22Rv1 (cell line): Measurements from ENCODE around the gene CRADD.
"Not testable (repeated sequence)": the region's sequence is repeated elsewhere in the genome, so short reads cannot be mapped to it uniquely, and the experiment has no call there.

Experiments
- H3K27ac ChIP-seq: fragments of 450-650 bp; 2 replicates; pipeline ENCODE4 v1.5.1; 2017
- ZFX ChIP-seq: fragments of 450-650 bp; IDR thresholded peaks from 2 replicates; pipeline ENCODE4 v1.6.1; 2017; ENCODE audit warnings: antibody characterized with exemption, borderline replicate concordance
- TF ChIP-seq, protein P1 (sequence below): fragments of 450-650 bp; IDR thresholded peaks from 2 replicates; pipeline ENCODE4 v1.5.1; 2017; ENCODE audit warnings: mild to moderate bottlenecking

The CRADD gene

DNA sequence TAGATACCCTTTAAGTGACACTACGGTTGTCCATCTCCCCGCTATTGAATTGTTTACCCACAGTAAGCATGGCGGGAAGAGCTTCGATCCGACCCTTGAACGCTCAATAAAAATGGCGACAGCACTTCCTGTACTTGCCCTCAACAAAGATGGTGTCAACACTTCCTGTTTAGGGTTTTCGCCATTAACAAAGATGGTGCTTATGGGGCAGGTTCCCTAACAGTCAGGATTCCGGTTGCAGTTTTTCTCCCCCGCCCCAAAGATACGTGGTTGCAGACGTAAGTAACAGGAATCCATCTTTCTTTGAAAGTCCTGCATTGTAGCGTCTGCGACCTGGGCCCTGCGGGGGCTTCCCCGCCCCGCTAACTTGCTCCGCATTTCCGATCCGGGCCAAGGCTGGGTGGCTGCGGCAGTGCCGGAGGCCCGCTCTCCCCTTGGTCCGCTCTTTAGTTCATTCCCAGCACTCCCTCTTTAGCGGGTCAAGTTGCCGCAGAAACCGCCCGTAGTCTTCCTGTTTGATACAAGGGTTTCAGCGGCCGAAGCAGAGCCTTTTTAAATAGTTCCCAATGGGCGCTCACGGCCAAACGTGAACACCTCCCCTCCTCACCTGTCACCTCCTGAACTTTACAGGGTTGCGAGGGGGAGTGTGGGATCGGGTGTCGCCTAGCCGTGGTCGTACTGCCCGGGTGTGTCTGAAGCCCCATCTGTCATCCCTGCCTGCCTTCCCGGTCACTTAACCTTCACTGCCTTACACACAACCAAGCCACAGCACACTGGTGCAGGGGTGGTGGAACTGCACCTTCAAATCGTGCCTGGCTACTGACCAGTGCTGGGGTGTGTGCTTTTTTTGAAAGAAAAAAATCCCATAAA, at the start of gene CRADD:
TSS of gene CRADD (plus strand) at position 181 of the 870 bp plus-strand sequence.
- H3K27ac ChIP-seq = peak within 1 kb of the TSS; percentile 85
- TF ChIP-seq ZFX = no peak
- TF ChIP-seq, protein P1, sequence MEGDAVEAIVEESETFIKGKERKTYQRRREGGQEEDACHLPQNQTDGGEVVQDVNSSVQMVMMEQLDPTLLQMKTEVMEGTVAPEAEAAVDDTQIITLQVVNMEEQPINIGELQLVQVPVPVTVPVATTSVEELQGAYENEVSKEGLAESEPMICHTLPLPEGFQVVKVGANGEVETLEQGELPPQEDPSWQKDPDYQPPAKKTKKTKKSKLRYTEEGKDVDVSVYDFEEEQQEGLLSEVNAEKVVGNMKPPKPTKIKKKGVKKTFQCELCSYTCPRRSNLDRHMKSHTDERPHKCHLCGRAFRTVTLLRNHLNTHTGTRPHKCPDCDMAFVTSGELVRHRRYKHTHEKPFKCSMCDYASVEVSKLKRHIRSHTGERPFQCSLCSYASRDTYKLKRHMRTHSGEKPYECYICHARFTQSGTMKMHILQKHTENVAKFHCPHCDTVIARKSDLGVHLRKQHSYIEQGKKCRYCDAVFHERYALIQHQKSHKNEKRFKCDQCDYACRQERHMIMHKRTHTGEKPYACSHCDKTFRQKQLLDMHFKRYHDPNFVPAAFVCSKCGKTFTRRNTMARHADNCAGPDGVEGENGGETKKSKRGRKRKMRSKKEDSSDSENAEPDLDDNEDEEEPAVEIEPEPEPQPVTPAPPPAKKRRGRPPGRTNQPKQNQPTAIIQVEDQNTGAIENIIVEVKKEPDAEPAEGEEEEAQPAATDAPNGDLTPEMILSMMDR = no peak

DNA sequence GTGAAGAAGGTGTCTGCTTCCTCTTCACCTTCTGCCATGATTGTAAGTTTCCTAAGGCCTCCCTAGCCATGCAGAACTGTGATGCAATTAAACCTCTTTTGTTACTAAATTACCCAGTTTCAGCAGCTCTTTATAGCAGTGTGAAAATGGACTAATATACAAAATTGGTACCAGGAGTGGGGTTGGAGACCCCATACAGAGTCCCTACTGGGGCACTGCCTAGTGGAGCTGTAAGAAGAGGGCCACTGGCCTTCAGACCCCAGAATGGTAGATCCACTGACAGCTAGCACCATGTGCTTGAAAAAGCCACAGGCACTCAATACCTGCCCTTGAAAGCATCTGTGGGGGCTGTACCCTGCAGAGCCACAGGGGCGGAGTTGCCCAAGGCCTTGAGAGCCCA, 44.8 kb upstream of the CRADD start:
- TF ChIP-seq ZFX = no peak
- TF ChIP-seq, protein P1 = no peak
- no peak overlapping the region for H3K27ac ChIP-seq

DNA sequence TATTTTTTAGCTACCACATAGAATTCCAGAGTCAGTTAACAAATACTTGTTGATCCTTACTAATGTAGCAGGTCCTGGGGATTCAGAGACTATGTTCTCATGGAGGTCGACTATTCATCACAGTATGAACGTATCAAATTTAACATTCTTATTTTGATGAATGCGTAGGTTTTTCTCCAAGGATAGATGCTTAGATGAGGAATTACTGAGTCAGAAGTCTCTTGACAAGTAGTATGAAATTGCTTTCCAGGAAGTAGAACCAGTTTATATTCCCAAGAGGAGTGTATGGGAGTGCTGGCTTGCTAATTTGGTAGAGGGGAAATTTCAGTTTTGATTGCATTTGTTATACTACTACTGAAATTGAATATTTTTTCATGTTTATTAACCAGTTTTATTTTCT, 42.8 kb upstream of the CRADD start:
- H3K27ac ChIP-seq = no peak overlapping the region
- TF ChIP-seq, protein P1 = no peak
- TF ChIP-seq ZFX = no peak

DNA sequence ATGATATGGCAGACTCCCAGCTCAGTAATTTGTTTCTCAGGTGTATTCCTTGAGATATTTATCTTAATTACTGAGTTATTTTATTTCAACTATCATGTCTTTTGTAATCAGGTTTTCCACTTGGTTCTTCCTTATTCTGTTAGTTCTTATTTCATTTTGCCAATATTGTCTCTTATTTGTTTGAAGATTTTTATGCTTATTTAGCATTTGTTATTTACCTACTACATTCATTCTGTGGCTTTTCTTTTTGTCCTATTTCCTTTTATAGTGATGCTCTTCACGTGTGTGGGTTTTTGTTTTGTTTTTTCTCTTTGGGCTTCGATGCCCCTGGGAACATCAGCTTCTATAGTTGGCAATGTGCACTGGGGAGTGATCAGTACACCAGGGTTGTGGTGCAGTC, 40.5 kb upstream of the CRADD start:
- TF ChIP-seq ZFX = no peak
- TF ChIP-seq, protein P1 = no peak
- no peak overlapping the region for H3K27ac ChIP-seq

DNA sequence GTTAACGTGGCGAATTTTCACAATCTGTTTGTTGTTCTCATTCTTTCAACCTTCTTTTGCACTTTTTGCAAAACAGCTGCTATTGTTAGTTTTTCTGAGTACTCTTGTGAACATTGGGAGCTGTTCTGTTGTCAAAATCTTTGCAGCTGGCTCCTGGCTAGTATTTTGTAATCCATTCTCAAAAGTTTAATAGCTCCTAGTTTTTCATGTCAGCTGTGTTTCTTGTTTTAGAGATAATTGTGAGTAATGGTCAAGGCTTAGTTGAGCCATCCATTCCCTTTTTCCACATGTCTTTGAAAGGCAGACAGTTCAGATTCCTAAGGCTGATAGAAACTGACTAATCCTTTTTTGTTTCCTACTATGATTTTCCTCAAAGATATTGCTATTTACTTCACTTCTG, 39.1 kb upstream of the CRADD start:
- no peak overlapping the region for H3K27ac ChIP-seq
- no peak for TF ChIP-seq ZFX
- TF ChIP-seq, protein P1 = no peak

DNA sequence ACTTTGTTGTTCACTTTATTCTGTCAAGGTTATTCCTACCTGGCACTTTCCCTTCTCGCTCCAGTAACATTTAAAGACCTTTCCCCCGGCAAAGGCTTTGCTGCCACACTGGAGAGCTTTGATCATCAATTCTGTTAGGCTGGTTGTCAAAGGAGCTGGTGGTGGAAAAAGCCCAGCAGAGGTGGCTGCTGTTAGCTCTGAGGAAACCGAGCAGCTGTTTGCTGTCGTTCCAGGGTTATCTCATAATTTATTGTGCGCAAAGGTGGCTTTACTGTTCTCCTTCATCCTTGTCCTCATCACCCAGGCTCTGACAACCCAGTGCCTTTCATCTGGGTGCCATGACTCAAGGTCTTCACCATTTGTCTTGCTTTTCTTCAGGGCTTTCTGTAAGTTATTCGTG, 38.2 kb upstream of the CRADD start:
- TF ChIP-seq, protein P1 = no peak
- no peak for TF ChIP-seq ZFX
- no peak overlapping the region for H3K27ac ChIP-seq

DNA sequence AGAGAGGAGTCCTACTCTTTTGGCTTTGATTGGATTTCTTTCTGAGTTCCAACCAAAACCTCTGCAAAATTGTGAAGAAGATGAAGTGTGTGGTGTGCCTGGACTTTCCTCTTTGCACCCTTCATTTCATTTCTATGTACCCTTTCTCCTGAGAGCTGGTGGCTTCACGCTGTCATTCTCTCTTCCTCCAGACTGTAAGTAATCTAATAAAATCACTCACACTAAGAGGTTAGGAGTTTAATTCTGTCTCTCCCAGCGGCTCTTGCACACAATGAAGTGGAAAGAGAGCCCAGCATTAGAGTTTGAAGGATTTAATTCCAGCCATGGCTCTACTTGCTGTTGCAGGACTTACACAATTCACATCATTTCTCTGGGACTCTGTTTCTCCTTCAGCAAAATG, 37.8 kb upstream of the CRADD start:
- no peak overlapping the region for H3K27ac ChIP-seq
- TF ChIP-seq, protein P1 = no peak
- no peak for TF ChIP-seq ZFX

DNA sequence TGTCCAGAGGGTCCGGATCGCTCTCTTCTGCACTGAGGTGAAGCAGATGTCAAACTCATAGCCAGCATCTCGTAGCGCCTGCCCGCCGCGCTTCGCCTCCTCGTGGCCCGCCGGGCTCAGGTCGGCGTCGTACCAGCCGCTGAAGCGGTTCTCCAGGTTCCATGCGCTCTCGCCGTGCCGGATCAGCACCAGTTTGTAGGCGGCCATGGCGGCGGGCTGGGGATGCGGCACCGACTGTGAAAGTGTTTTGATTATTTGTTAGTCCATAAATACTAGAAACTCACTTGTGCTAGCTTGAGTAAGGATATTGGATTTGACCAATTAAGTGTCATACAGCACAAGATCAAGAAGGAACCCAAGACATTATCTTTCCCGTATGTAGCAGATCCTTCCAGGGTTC, 35.8 kb upstream of the CRADD start:
- H3K27ac ChIP-seq = not testable (repeated sequence)
